Stimulated activated CD4-positive, alpha-beta T cell treated with anti-CD3 and anti-CD28 coated beads, Interleukin-1b, Interleukin-23, amount 100 ng/mL, for 48 hours (primary cell): ENCODE measurements around the gene PCDH15.
"Not testable (repeated sequence)": the region's sequence is repeated elsewhere in the genome, so short reads cannot be mapped to it uniquely, and the experiment has no call there.

ENCODE experiments used
- DNase-seq: peaks from one replicate; pipeline ENCODE4 v3.0.0-alpha.2; 2020

Gene PCDH15

GRCh38 chr10:53952698-53953630 is 848.1 kb downstream of the PCDH15 start:
- no peak for DNase-seq

- DNase-seq, result no peak
Observed at GRCh38 chr10:53939654-53940053, 861.4 kb downstream of the PCDH15 start.

GRCh38 chr10:53930648-53931047 is 870.4 kb downstream of the PCDH15 start:
- DNase-seq, result no peak

GRCh38 chr10:53924051-53924700 is 876.9 kb downstream of the PCDH15 start:
- DNase-seq, result not testable (repeated sequence)

GRCh38 chr10:53918755-53919154 is 882.3 kb downstream of the PCDH15 start:
- DNase-seq, result no peak

GRCh38 chr10:53909791-53910190 is 891.2 kb downstream of the PCDH15 start:
- no peak for DNase-seq

GRCh38 chr10:53904506-53905241 is 896.4 kb downstream of the PCDH15 start:
- no peak for DNase-seq

GRCh38 chr10:53903756-53904155 is 897.3 kb downstream of the PCDH15 start:
- no peak for DNase-seq

GRCh38 chr10:53899463-53900160 is 901.4 kb downstream of the PCDH15 start:
- DNase-seq, result no peak

GRCh38 chr10:53898532-53898931 is 902.5 kb downstream of the PCDH15 start:
- DNase-seq, result no peak

GRCh38 chr10:53894145-53894544 is 906.9 kb downstream of the PCDH15 start:
- DNase-seq, result no peak

GRCh38 chr10:53893061-53893460 is 908.0 kb downstream of the PCDH15 start:
- DNase-seq, result no peak

GRCh38 chr10:53886325-53887300 is 914.4 kb downstream of the PCDH15 start:
- DNase-seq, result no peak

GRCh38 chr10:53864846-53865245 is 936.2 kb downstream of the PCDH15 start:
- no peak for DNase-seq

GRCh38 chr10:53852450-53853175 is 948.4 kb downstream of the PCDH15 start:
- no peak for DNase-seq

GRCh38 chr10:53846809-53847208 is 954.2 kb downstream of the PCDH15 start:
- no peak for DNase-seq

- DNase-seq, result no peak
Observed at GRCh38 chr10:53843736-53844362, 957.2 kb downstream of the PCDH15 start.

- no peak for DNase-seq
Observed at GRCh38 chr10:53841483-53842145, 959.4 kb downstream of the PCDH15 start.

- DNase-seq, result no peak
Observed at GRCh38 chr10:53840653-53841052, 960.4 kb downstream of the PCDH15 start.
